ENCODE measurements around the gene STAT5A.

The STAT5A gene

GRCh38 chr17:42266462-42266861, 21.8 kb upstream of the STAT5A start:
- no peak overlapping the region for H2AFZ ChIP-seq (ENCODE audit: low read depth, low read length)
- no peak overlapping the region for H3K4me2 ChIP-seq (ENCODE audit: insufficient read depth, low read length)
- no peak for DNase-seq
- H4K20me1 ChIP-seq (ENCODE audit: insufficient read depth, low read length): peaks cover 7% of the 10 kb centered on the region; the same call in 1 of the 2 replicates
- H3K4me1 ChIP-seq (ENCODE audit: insufficient read depth, low read length): no peaks in the 10 kb centered on the region
- H3K4me3 ChIP-seq (ENCODE audit: low read depth in 1 of 2, low read length in 2 of 2): no peak overlapping the region
- no peak for ATAC-seq (ENCODE audit: insufficient read depth, low read depth)
- no peaks in the 10 kb centered on the region for H3K27me3 ChIP-seq (ENCODE audit: insufficient read depth, low read length, poor library complexity)
- no peaks in the 10 kb centered on the region for H3K9me3 ChIP-seq (ENCODE audit: insufficient read depth, low read length, severe bottlenecking)
- no peak for TF ChIP-seq EZH2 (IDR thresholded peaks at IDR 0.05; ENCODE audit: borderline replicate concordance, low read depth, low read length, severe bottlenecking)
- no peak for TF ChIP-seq CTCF (IDR thresholded peaks at IDR 0.05; ENCODE audit: borderline replicate concordance, extremely low read depth, low read length, poor library complexity, severe bottlenecking)
- H3K27ac ChIP-seq (ENCODE audit: low read length): no peak overlapping the region
- peaks cover 66% of the 10 kb centered on the region for H3K79me2 ChIP-seq (ENCODE audit: insufficient read depth, low read length)
- no peak overlapping the region for H3K9ac ChIP-seq (ENCODE audit: low read depth, low read length)
- no peaks in the 10 kb centered on the region for H3K36me3 ChIP-seq (ENCODE audit: insufficient read depth, low read length)

GRCh38 chr17:42266918-42267766, 21.2 kb upstream of the STAT5A start:
- Histone ChIP-seq H2AFZ (ENCODE audit: low read depth, low read length) (no peak overlapping the region), H3K9me3 (ENCODE audit: insufficient read depth, low read length, severe bottlenecking) (no peaks in the 10 kb centered on the region), H3K36me3 (ENCODE audit: insufficient read depth, low read length) (no peaks in the 10 kb centered on the region), H3K4me2 (ENCODE audit: insufficient read depth, low read length) (no peak overlapping the region), H3K4me1 (ENCODE audit: insufficient read depth, low read length) (0 out of 2 replicates have a peak, but pooled peaks cover 3% of the 10 kb centered on the region), H3K9ac (ENCODE audit: low read depth, low read length) (no peak overlapping the region), H4K20me1 (ENCODE audit: insufficient read depth, low read length) (peaks cover 5% of the 10 kb centered on the region; the same call in 1 of the 2 replicates), H3K79me2 (ENCODE audit: insufficient read depth, low read length) (peaks cover 67% of the 10 kb centered on the region), H3K27me3 (ENCODE audit: insufficient read depth, low read length, poor library complexity) (no peaks in the 10 kb centered on the region), H3K4me3 (ENCODE audit: low read depth in 1 of 2, low read length in 2 of 2) (no peak overlapping the region), H3K27ac (ENCODE audit: low read length) (no peak overlapping the region)
- TF ChIP-seq CTCF (IDR thresholded peaks at IDR 0.05; ENCODE audit: borderline replicate concordance, extremely low read depth, low read length, poor library complexity, severe bottlenecking): no peak
- no peak for TF ChIP-seq EZH2 (IDR thresholded peaks at IDR 0.05; ENCODE audit: borderline replicate concordance, low read depth, low read length, severe bottlenecking)
- DNase-seq (no peak), ATAC-seq (ENCODE audit: insufficient read depth, low read depth) (no peak)

- ATAC-seq (ENCODE audit: insufficient read depth, low read depth): no peak
- H3K4me2 ChIP-seq (ENCODE audit: insufficient read depth, low read length): no peak overlapping the region
- peaks cover 4% of the 10 kb centered on the region; the same call in 1 of the 2 replicates for H4K20me1 ChIP-seq (ENCODE audit: insufficient read depth, low read length)
- TF ChIP-seq CTCF (IDR thresholded peaks at IDR 0.05; ENCODE audit: borderline replicate concordance, extremely low read depth, low read length, poor library complexity, severe bottlenecking): no peak
- TF ChIP-seq EZH2 (IDR thresholded peaks at IDR 0.05; ENCODE audit: borderline replicate concordance, low read depth, low read length, severe bottlenecking): no peak
- H3K4me1 ChIP-seq (ENCODE audit: insufficient read depth, low read length): peaks cover 11% of the 10 kb centered on the region; the same call in 1 of the 2 replicates
- H2AFZ ChIP-seq (ENCODE audit: low read depth, low read length): no peak overlapping the region
- no peak overlapping the region for H3K4me3 ChIP-seq (ENCODE audit: low read depth in 1 of 2, low read length in 2 of 2)
- H3K27me3 ChIP-seq (ENCODE audit: insufficient read depth, low read length, poor library complexity): no peaks in the 10 kb centered on the region
- H3K79me2 ChIP-seq (ENCODE audit: insufficient read depth, low read length): peaks cover 73% of the 10 kb centered on the region
- no peak overlapping the region for H3K9ac ChIP-seq (ENCODE audit: low read depth, low read length)
- H3K36me3 ChIP-seq (ENCODE audit: insufficient read depth, low read length): no peaks in the 10 kb centered on the region
- DNase-seq: no peak
- H3K9me3 ChIP-seq (ENCODE audit: insufficient read depth, low read length, severe bottlenecking): no peaks in the 10 kb centered on the region
- no peak overlapping the region for H3K27ac ChIP-seq (ENCODE audit: low read length)
These were observed 20.1 kb upstream of the STAT5A start for GRCh38 chr17:42268236-42268635.

Measured in DND-41 (cell line).